ENCODE measurements around the gene SPTBN5.
A peak's percentile ranks its signal among the peaks of the same experiment; 100 is the strongest.

SPTBN5 gene

GRCh38 chr15:41893422-41894250 is at the start of gene SPTBN5:
Gene SPTBN5 (minus strand): TSS chr15:41894053. CDS start chr15:41893497, 556 bp downstream.
- DNase-seq (ENCODE audit: low read depth in 2 of 2): no peak

- DNase-seq (ENCODE audit: low read depth in 2 of 2): no peak
These were observed 49.0 kb upstream of the SPTBN5 start for GRCh38 chr15:41942886-41943285.

GRCh38 chr15:41941644-41942415 is 48.0 kb upstream of the SPTBN5 start:
- no peak for DNase-seq (ENCODE audit: low read depth in 2 of 2)

- no peak for DNase-seq (ENCODE audit: low read depth in 2 of 2)
These were observed 46.6 kb upstream of the SPTBN5 start for GRCh38 chr15:41940441-41940857.

GRCh38 chr15:41939986-41940385 is 46.1 kb upstream of the SPTBN5 start:
- DNase-seq (ENCODE audit: low read depth in 2 of 2): no peak

- DNase-seq (ENCODE audit: low read depth in 2 of 2): no peak
These were observed 43.7 kb upstream of the SPTBN5 start for GRCh38 chr15:41937568-41937923.

- peak; percentile 49 to 55 for DNase-seq (ENCODE audit: low read depth in 2 of 2)
These were observed 43.1 kb upstream of the SPTBN5 start for GRCh38 chr15:41936649-41937567.

- DNase-seq (ENCODE audit: low read depth in 2 of 2): no peak
These were observed 42.3 kb upstream of the SPTBN5 start for GRCh38 chr15:41936155-41936554.

GRCh38 chr15:41935566-41936020 is 41.7 kb upstream of the SPTBN5 start:
- DNase-seq (ENCODE audit: low read depth in 2 of 2): no peak

- peak; percentile 32 to 42 for DNase-seq (ENCODE audit: low read depth in 2 of 2)
These were observed 41.0 kb upstream of the SPTBN5 start for GRCh38 chr15:41934843-41935242.

- no peak for DNase-seq (ENCODE audit: low read depth in 2 of 2)
These were observed 39.9 kb upstream of the SPTBN5 start for GRCh38 chr15:41933771-41934170.

GRCh38 chr15:41933326-41933725 is 39.5 kb upstream of the SPTBN5 start:
- no peak for DNase-seq (ENCODE audit: low read depth in 2 of 2)

- no peak for DNase-seq (ENCODE audit: low read depth in 2 of 2)
These were observed 38.8 kb upstream of the SPTBN5 start for GRCh38 chr15:41932511-41933289.

GRCh38 chr15:41932101-41932500 is 38.2 kb upstream of the SPTBN5 start:
- DNase-seq (ENCODE audit: low read depth in 2 of 2): no peak

- DNase-seq (ENCODE audit: low read depth in 2 of 2): no peak
These were observed 37.0 kb upstream of the SPTBN5 start for GRCh38 chr15:41930867-41931222.

GRCh38 chr15:41930221-41930866 is 36.5 kb upstream of the SPTBN5 start:
- DNase-seq (ENCODE audit: low read depth in 2 of 2): no peak

GRCh38 chr15:41928637-41929620 is 35.1 kb upstream of the SPTBN5 start:
- DNase-seq (ENCODE audit: low read depth in 2 of 2): no peak

GRCh38 chr15:41928100-41928499 is 34.2 kb upstream of the SPTBN5 start:
- no peak for DNase-seq (ENCODE audit: low read depth in 2 of 2)

- DNase-seq (ENCODE audit: low read depth in 2 of 2): no peak
These were observed 33.7 kb upstream of the SPTBN5 start for GRCh38 chr15:41927536-41927935.
